ENCODE data around the gene SELENON. TPM values are rescaled to one million over a fixed set of nuclear protein-coding genes. Genes with fewer than 3 reads are reported as not detected.

SELENON gene
- total and polyA plus RNA-seq, 2 of the 4 experiments (the other 2 are of a cell fraction), result 9.1 to 114 TPM

GRCh38 chr1:25810341-25811299, 10.6 kb downstream of the SELENON start:
- intact Hi-C loops (cut with micrococcal nuclease) (loop anchor here (10.0 kb wide), 1 partner anchor 566 kb away; the partner anchor contains the start of gene RSRP1), in situ Hi-C loops (cut with MboI; ENCODE audit: low sequenced_read_pairs) (loop anchor here (25.0 kb wide), 2 partner anchors 398 to 573 kb away; partner anchors contain the start of genes RHCE, RSRP1 and SYF2), dilution Hi-C loops (cut with HindIII; ENCODE audit: low sequenced_read_pairs, unreplicated experiment) (no loop called here)
- no peak overlapping the region for H4K91ac ChIP-seq (ENCODE audit: insufficient read depth, low read depth, low read length)
- DNase-seq (peak; percentile 35), ATAC-seq (ENCODE audit: low read depth) (peak; percentile 88)
- WGBS, 2 experiments (ENCODE audit: extremely low coverage in 2 of 2, insufficient read length in 1 of 2), result 25% methylated on average over 13 of the region's 21 CpGs; no CpG with 5 or more reads in 1 of the 2 experiments
- no peak overlapping the region for H2BK15ac ChIP-seq (ENCODE audit: low read depth, low read length)
- peak overlapping the region; percentile 59 for H2AFZ ChIP-seq (replicated peaks; ENCODE audit: low read length, poor library complexity)
- H4K5ac ChIP-seq (ENCODE audit: low read depth, low read length), result no peak overlapping the region
- H3K27me3 ChIP-seq (ENCODE audit: control insufficient read depth, insufficient read depth, low read length), result no peaks in the 10 kb centered on the region
- H4K20me1 ChIP-seq (ENCODE audit: insufficient read depth, low read length), result peaks cover 19% of the 10 kb centered on the region
- BruUV-seq (replicated peaks), result no TSS peak
- no peak overlapping the region for H3K14ac ChIP-seq (replicated peaks; ENCODE audit: low read depth, low read length)
- TF ChIP-seq RAD21 (IDR thresholded peaks at IDR 0.05; ENCODE audit: low read length), result peak; percentile 92
- TF ChIP-seq BHLHE40 (IDR thresholded peaks at IDR 0.05; ENCODE audit: low read depth, low read length), result no peak
- TF ChIP-seq, protein P1, sequence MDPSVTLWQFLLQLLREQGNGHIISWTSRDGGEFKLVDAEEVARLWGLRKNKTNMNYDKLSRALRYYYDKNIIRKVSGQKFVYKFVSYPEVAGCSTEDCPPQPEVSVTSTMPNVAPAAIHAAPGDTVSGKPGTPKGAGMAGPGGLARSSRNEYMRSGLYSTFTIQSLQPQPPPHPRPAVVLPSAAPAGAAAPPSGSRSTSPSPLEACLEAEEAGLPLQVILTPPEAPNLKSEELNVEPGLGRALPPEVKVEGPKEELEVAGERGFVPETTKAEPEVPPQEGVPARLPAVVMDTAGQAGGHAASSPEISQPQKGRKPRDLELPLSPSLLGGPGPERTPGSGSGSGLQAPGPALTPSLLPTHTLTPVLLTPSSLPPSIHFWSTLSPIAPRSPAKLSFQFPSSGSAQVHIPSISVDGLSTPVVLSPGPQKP (IDR thresholded peaks at IDR 0.05; ENCODE audit: borderline replicate concordance, low read depth, low read length), result no peak
- no peak for TF ChIP-seq RCOR1 (IDR thresholded peaks at IDR 0.05; ENCODE audit: insufficient replicate concordance, low read length)
- TF ChIP-seq SMC3 (IDR thresholded peaks at IDR 0.05; ENCODE audit: low read depth, low read length), result peak; percentile 76
- TF ChIP-seq MAFK (IDR thresholded peaks at IDR 0.05; ENCODE audit: low read depth, low read length), result no peak
- TF ChIP-seq CHD1 (IDR thresholded peaks at IDR 0.05; ENCODE audit: low read depth, low read length), result no peak
- TF ChIP-seq CEBPB (IDR thresholded peaks at IDR 0.05; ENCODE audit: low read depth, low read length), result no peak
- TF ChIP-seq POLR2A (IDR thresholded peaks at IDR 0.05; ENCODE audit: low read depth, low read length), result peak; percentile 36; the same call in 1 of the 2 replicates
- TF ChIP-seq, protein P2, sequence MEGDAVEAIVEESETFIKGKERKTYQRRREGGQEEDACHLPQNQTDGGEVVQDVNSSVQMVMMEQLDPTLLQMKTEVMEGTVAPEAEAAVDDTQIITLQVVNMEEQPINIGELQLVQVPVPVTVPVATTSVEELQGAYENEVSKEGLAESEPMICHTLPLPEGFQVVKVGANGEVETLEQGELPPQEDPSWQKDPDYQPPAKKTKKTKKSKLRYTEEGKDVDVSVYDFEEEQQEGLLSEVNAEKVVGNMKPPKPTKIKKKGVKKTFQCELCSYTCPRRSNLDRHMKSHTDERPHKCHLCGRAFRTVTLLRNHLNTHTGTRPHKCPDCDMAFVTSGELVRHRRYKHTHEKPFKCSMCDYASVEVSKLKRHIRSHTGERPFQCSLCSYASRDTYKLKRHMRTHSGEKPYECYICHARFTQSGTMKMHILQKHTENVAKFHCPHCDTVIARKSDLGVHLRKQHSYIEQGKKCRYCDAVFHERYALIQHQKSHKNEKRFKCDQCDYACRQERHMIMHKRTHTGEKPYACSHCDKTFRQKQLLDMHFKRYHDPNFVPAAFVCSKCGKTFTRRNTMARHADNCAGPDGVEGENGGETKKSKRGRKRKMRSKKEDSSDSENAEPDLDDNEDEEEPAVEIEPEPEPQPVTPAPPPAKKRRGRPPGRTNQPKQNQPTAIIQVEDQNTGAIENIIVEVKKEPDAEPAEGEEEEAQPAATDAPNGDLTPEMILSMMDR (conservative IDR thresholded peaks at IDR 0.05; ENCODE audit: low read depth, low read length), result peak; percentile 88
- TF ChIP-seq MAZ (IDR thresholded peaks at IDR 0.05; ENCODE audit: borderline replicate concordance, low read depth, low read length), result peak; percentile 53; the same call in 1 of the 2 replicates
- no peak overlapping the region for H3K4me3 ChIP-seq (ENCODE audit: insufficient read depth, low read depth, low read length)
- ChIA-PET POLR2A (ENCODE audit: unreplicated experiment) (no interaction called here), CTCF (interaction anchor here (1.5 kb wide), 1 partner anchor 202 kb away, joined by 6 read pairs; no protein-coding TSS in a partner anchor)
- H3K4me2 ChIP-seq (ENCODE audit: low read depth, low read length), result no peak overlapping the region
- H3K79me1 ChIP-seq (ENCODE audit: low read depth in 1 of 2, low read length in 2 of 2), result peaks cover 0 to 11% of the 10 kb centered on the region in 2 experiments; a peak in 2 of 4 replicates
- no peak overlapping the region for H3K27ac ChIP-seq (ENCODE audit: insufficient read depth, low read length)
- H3K4ac ChIP-seq (ENCODE audit: low read depth, low read length), result no peak overlapping the region
- no peak overlapping the region for H2BK5ac ChIP-seq (ENCODE audit: low read depth, low read length, poor library complexity, severe bottlenecking)
- no peaks in the 10 kb centered on the region for H3K9me3 ChIP-seq (ENCODE audit: control insufficient read depth, insufficient read depth, low read length)
- H4K8ac ChIP-seq (ENCODE audit: low read depth in 2 of 2, low read length in 2 of 2), result peak overlapping the region in 1 of 2 experiments; percentile 74; a peak in 1 of 4 replicates
- H3K36me3 ChIP-seq (ENCODE audit: control insufficient read depth, insufficient read depth, low read length), result peaks cover 63% of the 10 kb centered on the region
- H3K9me1 ChIP-seq (ENCODE audit: insufficient read depth, low read length), result no peaks in the 10 kb centered on the region
- no peak overlapping the region for H3K56ac ChIP-seq (ENCODE audit: extremely low read depth, insufficient read depth, low read length)
- peaks cover 6% of the 10 kb centered on the region for H3K4me1 ChIP-seq (ENCODE audit: control insufficient read depth, insufficient read depth, low read length)
- H3K18ac ChIP-seq (ENCODE audit: low read depth, low read length), result no peak overlapping the region
- no peak overlapping the region for H2BK120ac ChIP-seq (ENCODE audit: low read depth, low read length)
- H3K9ac ChIP-seq (ENCODE audit: low read depth, low read length), result no peak overlapping the region
- no peak overlapping the region for H3K23ac ChIP-seq (ENCODE audit: low read depth, low read length)
- H2AK9ac ChIP-seq (replicated peaks; ENCODE audit: low read depth, low read length, poor library complexity), result peak overlapping the region; percentile 93
- H2BK20ac ChIP-seq (ENCODE audit: low read depth, low read length), result no peak overlapping the region
- peak overlapping the region; percentile 69 for H2AK5ac ChIP-seq (ENCODE audit: low read depth, low read length)
